GM12878 (cell line): ENCODE measurements around the gene PDZRN4.

Experiments
- BMI1 ChIP-seq: fragments of 450-650 bp; IDR thresholded peaks from 2 replicates; pipeline ENCODE4 v1.6.1; 2016; ENCODE audit warnings: mild to moderate bottlenecking, moderate library complexity, borderline replicate concordance
- CTCF ChIP-seq, 3 experiments: IDR thresholded peaks in 2 of 3; conservative IDR thresholded peaks in 1 of 3; 2 replicates each; pipeline ENCODE4 v1.5.1; 2011; ENCODE audit warnings: low read depth in 3 of 3, low read length in 3 of 3, mild to moderate bottlenecking in 3 of 3, control low read depth in 2 of 3, moderate library complexity in 2 of 3, inconsistent platforms in 1 of 3, mixed read lengths in 1 of 3; ENCODE audit not compliant: control insufficient read depth in 2 of 3, insufficient read depth in 1 of 3; ENCODE audit errors: extremely low read depth in 1 of 3
- FOS ChIP-seq: IDR thresholded peaks from 3 replicates; pipeline ENCODE4 v1.6.1; 2011; ENCODE audit warnings: borderline replicate concordance; ENCODE audit not compliant: insufficient read length; ENCODE audit errors: extremely low read depth
- FOXM1 ChIP-seq: IDR thresholded peaks from 2 replicates; pipeline ENCODE4 v1.6.1; 2012; ENCODE audit warnings: low read depth, mild to moderate bottlenecking, inconsistent platforms, low read length, moderate library complexity
- HDGF ChIP-seq: fragments of 450-650 bp; IDR thresholded peaks from 2 replicates; pipeline ENCODE4 v1.6.1; 2016; ENCODE audit warnings: antibody characterized with exemption
- IKZF1 ChIP-seq: fragments of 450-650 bp; conservative IDR thresholded peaks from 2 replicates; pipeline ENCODE4 v1.6.1; 2017; ENCODE audit warnings: antibody characterized with exemption, mild to moderate bottlenecking
- MXI1 ChIP-seq: fragments of 150-350 bp; IDR thresholded peaks from 2 replicates; pipeline ENCODE4 v1.6.1; 2011; ENCODE audit warnings: low read depth, mild to moderate bottlenecking, inconsistent platforms, low read length, improper control_type of control experiment
- PKNOX1 ChIP-seq: fragments of 450-650 bp; IDR thresholded peaks from 2 replicates; pipeline ENCODE4 v1.6.1; 2016; ENCODE audit warnings: mild to moderate bottlenecking
- POLR2A ChIP-seq: IDR thresholded peaks from 2 replicates; pipeline ENCODE4 v1.6.1; 2011; ENCODE audit warnings: low read depth, mild to moderate bottlenecking, low read length
- POLR2AphosphoS5 ChIP-seq: IDR thresholded peaks from 2 replicates; pipeline ENCODE4 v1.6.1; 2011; ENCODE audit warnings: mild to moderate bottlenecking, low read length, inconsistent platforms
- SMC3 ChIP-seq: IDR thresholded peaks from 2 replicates; pipeline ENCODE4 v1.6.1; 2011; ENCODE audit warnings: low read length, improper control_type of control experiment, borderline replicate concordance
- SREBF2 ChIP-seq: IDR thresholded peaks from 2 replicates; pipeline ENCODE4 v1.6.1; 2012; ENCODE audit warnings: mild to moderate bottlenecking, low read length
- STAT3 ChIP-seq: IDR thresholded peaks from 2 replicates; pipeline ENCODE4 v1.6.1; 2011; ENCODE audit warnings: low read depth, low read length, improper control_type of control experiment
- ZBTB33 ChIP-seq: fragments of 450-650 bp; IDR thresholded peaks from 2 replicates; pipeline ENCODE4 v1.6.1; 2017; ENCODE audit warnings: mild to moderate bottlenecking

GRCh38 chr12:41212625-41213024, 24.5 kb downstream of the PDZRN4 start:
- TF ChIP-seq HDGF (no peak), BMI1 (no peak), SREBF2 (no peak), FOXM1 (no peak), MXI1 (no peak), SMC3 (no peak), IKZF1 (no peak), CTCF (IDR thresholded peaks at IDR 0.05 in 2 of 3, conservative IDR thresholded peaks at IDR 0.05 in 1 of 3; ENCODE audit: control insufficient read depth in 2 of 3, extremely low read depth in 1 of 3, insufficient read depth in 1 of 3, low read depth in 3 of 3, low read length in 3 of 3) (no peak), POLR2AphosphoS5 (no peak), PKNOX1 (no peak), STAT3 (no peak), POLR2A (no peak), FOS (no peak), ZBTB33 (no peak)
